IMR-90 (cell line): ENCODE measurements around the gene PRADC1. TPM values are rescaled to one million over a fixed set of nuclear protein-coding genes. Genes with fewer than 3 reads are reported as not detected.

Source experiments
- ATAC-seq: fragments of 200-7000 bp; cut with Tn5 transposase; 2 replicates; pipeline ENCODE4 v1.9.1; 2020; ENCODE audit warnings: low read depth, mild to moderate bottlenecking, moderate library complexity
- BruUV-seq: library from RNA; stranded (reverse); fragments of 400-500 nt; replicated peaks from 2 replicates; lab custom pipeline; 2021; lab: Mats Ljungman, UMichigan
- CTCF ChIA-PET: fragments of 300-600 bp; formaldehyde crosslinking; extraction: SDS; loops from one replicate; lab custom pipeline; 2021; ENCODE audit warnings: antibody characterized with exemption; lab: Yijun Ruan, JAX
- POLR2A ChIA-PET: fragments of 300-600 bp; sonication (Branson Sonifier 250); formaldehyde crosslinking; loops from one replicate; lab custom pipeline; 2022; ENCODE audit warnings: antibody characterized with exemption; ENCODE audit not compliant: unreplicated experiment; lab: Charles Lee
- DNase-seq: peaks from one replicate; pipeline ENCODE4 v3.0.0; 2013
- H2AFZ ChIP-seq: replicated peaks from 2 replicates; pipeline ENCODE3; 2013; ENCODE audit warnings: low read length, mild to moderate bottlenecking; ENCODE audit not compliant: poor library complexity
- H2AK5ac ChIP-seq: 2 replicates; pipeline ENCODE4 v1.6.1; 2013; ENCODE audit warnings: low read depth, low read length, inconsistent platforms
- H2AK9ac ChIP-seq: replicated peaks from 2 replicates; pipeline ENCODE3; 2013; ENCODE audit warnings: mild to moderate bottlenecking, low read depth, low read length, moderate library complexity; ENCODE audit not compliant: poor library complexity
- H2BK120ac ChIP-seq: 2 replicates; pipeline ENCODE4 v1.6.1; 2013; ENCODE audit warnings: low read depth, low read length, inconsistent platforms
- H2BK15ac ChIP-seq: 3 replicates; pipeline ENCODE4 v1.6.1; 2013; ENCODE audit warnings: low read depth, low read length, inconsistent platforms
- H2BK20ac ChIP-seq: 2 replicates; pipeline ENCODE4 v1.6.1; 2013; ENCODE audit warnings: low read depth, mild to moderate bottlenecking, inconsistent platforms, low read length, moderate library complexity
- H2BK5ac ChIP-seq: 2 replicates; pipeline ENCODE4 v1.6.1; 2013; ENCODE audit warnings: mild to moderate bottlenecking, low read depth, low read length, inconsistent platforms; ENCODE audit not compliant: poor library complexity, severe bottlenecking
- H3K14ac ChIP-seq: replicated peaks from 2 replicates; pipeline ENCODE4 v1.6.1; 2013; ENCODE audit warnings: low read depth, low read length, inconsistent platforms
- H3K18ac ChIP-seq: 2 replicates; pipeline ENCODE4 v1.6.1; 2013; ENCODE audit warnings: low read depth, low read length, control low read depth
- H3K23ac ChIP-seq: 2 replicates; pipeline ENCODE4 v1.6.1; 2013; ENCODE audit warnings: low read depth, low read length, inconsistent platforms
- H3K27ac ChIP-seq: 2 replicates; pipeline ENCODE4 v1.5.1; 2013; ENCODE audit warnings: mild to moderate bottlenecking, control low read depth, low read length; ENCODE audit not compliant: insufficient read depth
- H3K27me3 ChIP-seq: 2 replicates; pipeline ENCODE4 v1.6.1; 2013; ENCODE audit warnings: low read length; ENCODE audit not compliant: control insufficient read depth, insufficient read depth
- H3K36me3 ChIP-seq: 2 replicates; pipeline ENCODE4 v1.6.1; 2013; ENCODE audit warnings: low read length, mixed read lengths; ENCODE audit not compliant: control insufficient read depth, insufficient read depth
- H3K4ac ChIP-seq: 2 replicates; pipeline ENCODE4 v1.6.1; 2013; ENCODE audit warnings: low read depth, low read length, inconsistent platforms
- H3K4me1 ChIP-seq: 2 replicates; pipeline ENCODE4 v1.6.1; 2013; ENCODE audit warnings: low read length, mixed read lengths; ENCODE audit not compliant: control insufficient read depth, insufficient read depth
- H3K4me2 ChIP-seq: 2 replicates; pipeline ENCODE4 v1.6.1; 2013; ENCODE audit warnings: low read depth, mild to moderate bottlenecking, control low read depth, low read length, moderate library complexity
- H3K4me3 ChIP-seq: 2 replicates; pipeline ENCODE4 v1.5.1; 2013; ENCODE audit warnings: low read depth, mild to moderate bottlenecking, control low read depth, low read length, moderate library complexity; ENCODE audit not compliant: insufficient read depth
- H3K56ac ChIP-seq: 2 replicates; pipeline ENCODE4 v1.6.1; 2013; ENCODE audit warnings: low read length, inconsistent platforms; ENCODE audit not compliant: insufficient read depth; ENCODE audit errors: extremely low read depth
- H3K79me1 ChIP-seq, 2 experiments: 2 replicates each; pipeline ENCODE4 v1.6.1; 2013; ENCODE audit warnings: low read length in 2 of 2, inconsistent platforms in 1 of 2, low read depth in 1 of 2
- H3K9ac ChIP-seq: 2 replicates; pipeline ENCODE4 v1.6.1; 2013; ENCODE audit warnings: low read depth, low read length, control low read depth
- H3K9me1 ChIP-seq: 2 replicates; pipeline ENCODE4 v1.6.1; 2013; ENCODE audit warnings: low read length, inconsistent platforms; ENCODE audit not compliant: insufficient read depth
- H3K9me3 ChIP-seq: 2 replicates; pipeline ENCODE4 v1.6.1; 2013; ENCODE audit warnings: low read length; ENCODE audit not compliant: control insufficient read depth, insufficient read depth
- H4K20me1 ChIP-seq: 2 replicates; pipeline ENCODE4 v1.6.1; 2013; ENCODE audit warnings: low read length, inconsistent platforms; ENCODE audit not compliant: insufficient read depth
- H4K5ac ChIP-seq: 2 replicates; pipeline ENCODE4 v1.6.1; 2013; ENCODE audit warnings: mild to moderate bottlenecking, low read depth, low read length, control low read depth
- H4K8ac ChIP-seq, 2 experiments: 2 replicates each; pipeline ENCODE4 v1.6.1; 2013; ENCODE audit warnings: low read depth in 2 of 2, low read length in 2 of 2, control low read depth in 1 of 2, inconsistent platforms in 1 of 2
- H4K91ac ChIP-seq: 2 replicates; pipeline ENCODE4 v1.6.1; 2013; ENCODE audit warnings: low read depth, low read length, inconsistent platforms; ENCODE audit not compliant: insufficient read depth
- CEBPB ChIP-seq: IDR thresholded peaks from 2 replicates; pipeline ENCODE4 v1.6.1; 2012; ENCODE audit warnings: low read depth, low read length, improper control_type of control experiment
- CHD1 ChIP-seq: IDR thresholded peaks from 2 replicates; pipeline ENCODE4 v1.6.1; 2012; ENCODE audit warnings: low read depth, low read length, improper control_type of control experiment
- FOS ChIP-seq: fragments of 150-350 bp; IDR thresholded peaks from 2 replicates; pipeline ENCODE4 v1.6.1; 2016; ENCODE audit warnings: low read depth, low read length
- MAFK ChIP-seq: IDR thresholded peaks from 2 replicates; pipeline ENCODE4 v1.6.1; 2012; ENCODE audit warnings: low read depth, low read length, improper control_type of control experiment
- RAD21 ChIP-seq: IDR thresholded peaks from 2 replicates; pipeline ENCODE4 v1.6.1; 2012; ENCODE audit warnings: low read length, improper control_type of control experiment
- WGBS, 2 experiments: methylation state at CpG; one replicate each; pipeline versions ENCODE4 v1.1.5 to v1.1.7; 2013; ENCODE audit warnings: missing lambda C conversion rate in 2 of 2; ENCODE audit not compliant: insufficient read length in 1 of 2; ENCODE audit errors: extremely low coverage in 2 of 2; 5-methylcytosine and 5-hydroxymethylcytosine counted together
- dilution Hi-C: fragments of 300-500 bp; cut with HindIII; formaldehyde crosslinking; loops from one replicate; pipeline ENCODE4 v1.14.3; 2018; ENCODE audit warnings: low sequenced_read_pairs; ENCODE audit not compliant: unreplicated experiment
- in situ Hi-C: fragments of 300-500 bp; cut with MboI; formaldehyde crosslinking; loops from 3 replicates; pipeline ENCODE4 v1.14.3; 2019; ENCODE audit warnings: low sequenced_read_pairs, inconsistent platforms, mixed read lengths
- intact Hi-C: fragments of 100-400 bp; cut with micrococcal nuclease; formaldehyde crosslinking; loops from 2 replicates; pipeline ENCODE4 v1.10.0; 2022
- polyA plus RNA-seq, 3 experiments: library from polyadenylated mRNA; depleted of rRNA; stranded (reverse); fragments of >200 nt; gene quantifications; 2 replicates each; pipeline ENCODE4 v1.2.3, GENCODE V29; 2012; ENCODE audit warnings: low replicate concordance in 1 of 3
- total RNA-seq: library from RNA; depleted of rRNA; stranded (reverse); fragments of >200 nt; gene quantifications from 2 replicates; pipeline ENCODE4 v1.2.3, GENCODE V29; 2012

Gene PRADC1
- total and polyA plus RNA-seq, 2 of the 4 experiments (the other 2 are of a cell fraction), result 13.1 to 18.4 TPM

DNA sequence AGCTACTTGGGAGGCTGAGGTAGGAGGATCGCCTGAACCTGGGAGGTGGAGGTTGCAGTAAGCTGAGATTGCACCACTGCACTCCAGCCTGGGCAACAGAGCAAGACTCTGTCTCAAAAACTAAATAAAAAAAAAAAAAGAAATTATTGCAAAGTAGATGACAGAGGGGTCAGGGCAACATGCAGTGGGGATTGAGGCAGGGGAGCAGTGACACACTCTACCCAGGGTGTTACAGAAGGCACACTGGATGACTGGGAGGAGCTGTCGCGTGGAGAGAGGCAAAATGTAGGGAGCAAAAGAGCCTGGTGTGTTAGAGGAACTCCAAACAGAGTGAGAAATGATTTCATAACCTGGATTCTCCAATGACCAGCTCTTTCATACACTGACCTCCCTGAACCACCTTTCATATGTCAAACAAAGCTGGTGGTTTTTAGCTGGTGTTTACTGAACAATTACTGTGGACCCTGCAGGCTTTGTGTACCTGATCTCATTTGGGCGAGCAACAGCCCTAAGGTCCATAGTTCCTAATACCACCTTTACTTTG lies 29.1 kb upstream of the PRADC1 start:
- no peak overlapping the region for H2BK20ac ChIP-seq
- ChIA-PET POLR2A (no interaction called here), CTCF (no interaction called here)
- no TSS peak for BruUV-seq
- peaks cover 5% of the 10 kb centered on the region for H3K36me3 ChIP-seq
- no peak overlapping the region for H2AFZ ChIP-seq
- no peak overlapping the region for H3K56ac ChIP-seq
- no peak overlapping the region for H2BK15ac ChIP-seq
- no peak overlapping the region for H2AK5ac ChIP-seq
- H4K20me1 ChIP-seq, result 0 out of 2 replicates have a peak, but pooled peaks cover 5% of the 10 kb centered on the region
- DNase-seq (no peak), ATAC-seq (no peak)
- H3K4ac ChIP-seq, result no peak overlapping the region
- WGBS, 2 experiments, result no CpG with 5 or more reads among the region's 4 CpGs
- H3K27me3 ChIP-seq, result 0 out of 2 replicates have a peak, but pooled peaks cover 2% of the 10 kb centered on the region
- no peak overlapping the region for H3K4me2 ChIP-seq
- H4K91ac ChIP-seq, result no peak overlapping the region
- no peak overlapping the region for H3K18ac ChIP-seq
- no peaks in the 10 kb centered on the region for H3K79me1 ChIP-seq
- dilution Hi-C loops (no loop called here), intact Hi-C loops (loop anchor here (5.0 kb wide), 1 partner anchor 100 kb away; no protein-coding TSS in a partner anchor), in situ Hi-C loops (no loop called here)
- no peak overlapping the region for H3K23ac ChIP-seq
- no peak overlapping the region for H4K5ac ChIP-seq
- H2BK5ac ChIP-seq, result no peak overlapping the region
- H3K4me1 ChIP-seq, result no peaks in the 10 kb centered on the region
- H2BK120ac ChIP-seq, result no peak overlapping the region
- H3K27ac ChIP-seq, result no peak overlapping the region
- H3K4me3 ChIP-seq, result no peak overlapping the region
- no peak overlapping the region for H3K9ac ChIP-seq
- no peak overlapping the region for H3K14ac ChIP-seq
- H3K9me3 ChIP-seq, result no peaks in the 10 kb centered on the region
- no peak overlapping the region for H2AK9ac ChIP-seq
- TF ChIP-seq FOS, result no peak
- TF ChIP-seq RAD21, result no peak
- TF ChIP-seq CHD1, result no peak
- no peak for TF ChIP-seq MAFK
- no peak for TF ChIP-seq CEBPB
- H4K8ac ChIP-seq, result no peak overlapping the region
- peaks cover 5% of the 10 kb centered on the region; the same call in 1 of the 2 replicates for H3K9me1 ChIP-seq
